ENCODE measurements around the gene IL15.

The IL15 gene

GRCh38 chr4:141647966-141648365 is 11.6 kb downstream of the IL15 start:
- no peak overlapping the region for H3K27ac ChIP-seq
- TF ChIP-seq CTCF (conservative IDR thresholded peaks at IDR 0.05): no peak
- no peak for TF ChIP-seq ZFX (IDR thresholded peaks at IDR 0.05)

GRCh38 chr4:141652161-141652778 is 15.9 kb downstream of the IL15 start:
- no peak overlapping the region for H3K27ac ChIP-seq
- TF ChIP-seq CTCF (conservative IDR thresholded peaks at IDR 0.05) (no peak), ZFX (IDR thresholded peaks at IDR 0.05) (no peak)

- no peak overlapping the region for H3K27ac ChIP-seq
- TF ChIP-seq ZFX (IDR thresholded peaks at IDR 0.05): no peak
- peak; percentile 51 for TF ChIP-seq CTCF (conservative IDR thresholded peaks at IDR 0.05)
These were observed 17.7 kb downstream of the IL15 start for GRCh38 chr4:141654098-141654497.

GRCh38 chr4:141656031-141656430 is 19.6 kb downstream of the IL15 start:
- H3K27ac ChIP-seq: no peak overlapping the region
- TF ChIP-seq ZFX (IDR thresholded peaks at IDR 0.05): no peak
- no peak for TF ChIP-seq CTCF (conservative IDR thresholded peaks at IDR 0.05)

- TF ChIP-seq CTCF (conservative IDR thresholded peaks at IDR 0.05) (peak; percentile 18), ZFX (IDR thresholded peaks at IDR 0.05) (no peak)
- no peak overlapping the region for H3K27ac ChIP-seq
These were observed 21.3 kb downstream of the IL15 start for GRCh38 chr4:141657550-141658250.

GRCh38 chr4:141658309-141658708 is 21.9 kb downstream of the IL15 start:
- no peak overlapping the region for H3K27ac ChIP-seq
- TF ChIP-seq ZFX (IDR thresholded peaks at IDR 0.05) (no peak), CTCF (conservative IDR thresholded peaks at IDR 0.05) (no peak)

GRCh38 chr4:141659539-141659938 is 23.2 kb downstream of the IL15 start:
- H3K27ac ChIP-seq: no peak overlapping the region
- TF ChIP-seq ZFX (IDR thresholded peaks at IDR 0.05) (no peak), CTCF (conservative IDR thresholded peaks at IDR 0.05) (no peak)

All from C4-2B (cell line).